Endothelial cell of umbilical vein (primary cell): Measurements from ENCODE around the gene CCBE1.

Experiments used
- EZH2 ChIP-seq: IDR thresholded peaks from 2 replicates; pipeline ENCODE4 v1.6.1; 2012; ENCODE audit warnings: borderline replicate concordance, low read depth, mild to moderate bottlenecking, moderate library complexity, low read length, inconsistent platforms; ENCODE audit not compliant: severe bottlenecking
- FOS ChIP-seq: IDR thresholded peaks from 2 replicates; pipeline ENCODE4 v1.6.1; 2011; ENCODE audit warnings: mild to moderate bottlenecking, low read length, moderate library complexity, borderline replicate concordance; ENCODE audit not compliant: insufficient read depth
- GATA2 ChIP-seq: IDR thresholded peaks from 2 replicates; pipeline ENCODE4 v1.7.0; 2011; ENCODE audit warnings: low read depth, mild to moderate bottlenecking, moderate library complexity, mixed read lengths, low read length; ENCODE audit not compliant: insufficient read length, insufficient read depth
- JUN ChIP-seq: IDR thresholded peaks from 2 replicates; pipeline ENCODE4 v1.6.1; 2011; ENCODE audit warnings: borderline replicate concordance, low read depth; ENCODE audit not compliant: insufficient read length, insufficient read depth
- POLR2A ChIP-seq: IDR thresholded peaks from 2 replicates; pipeline ENCODE4 v1.6.1; 2012; ENCODE audit warnings: low read depth, mild to moderate bottlenecking, control low read depth, low read length
- POLR2AphosphoS5 ChIP-seq: IDR thresholded peaks from 2 replicates; pipeline ENCODE4 v1.6.1; 2012; ENCODE audit warnings: low read depth, mild to moderate bottlenecking, control low read depth, low read length, moderate library complexity; ENCODE audit not compliant: insufficient read depth
- TF ChIP-seq, protein P1 (sequence below), 2 donors: IDR thresholded peaks; 1 replicate in 1 of 2; 2 replicates in 1 of 2; pipeline ENCODE4 v1.5.1; 2011; ENCODE audit warnings: low read length in 2 of 2, mild to moderate bottlenecking in 2 of 2, moderate library complexity in 2 of 2, control low read depth in 1 of 2, inconsistent platforms in 1 of 2, low read depth in 1 of 2; ENCODE audit not compliant: insufficient read depth in 1 of 2; ENCODE audit errors: extremely low read depth in 1 of 2

DNA sequence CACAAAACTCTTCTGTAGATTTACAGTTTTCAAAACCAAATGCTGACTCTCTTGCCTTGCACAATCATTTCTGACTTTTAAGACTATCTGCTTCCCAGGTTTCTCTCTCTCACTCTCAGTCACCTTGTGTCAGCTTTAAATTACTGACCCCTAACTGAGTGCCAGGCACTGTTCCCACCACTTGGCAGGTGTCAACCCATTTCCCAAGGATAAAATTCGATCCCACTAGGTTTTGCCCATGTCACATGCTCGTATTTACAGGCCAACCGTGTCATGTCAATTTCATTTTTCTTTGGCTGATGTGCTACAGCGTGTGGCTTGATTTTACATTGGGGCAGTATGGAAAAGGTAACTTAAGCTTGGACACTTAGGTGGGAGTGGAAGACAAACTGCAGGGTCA, 312.0 kb downstream of the CCBE1 start:
- TF ChIP-seq POLR2A (no peak), FOS (no peak), JUN (no peak), EZH2 (no peak), GATA2 (no peak), POLR2AphosphoS5 (no peak)
- TF ChIP-seq, protein P1, sequence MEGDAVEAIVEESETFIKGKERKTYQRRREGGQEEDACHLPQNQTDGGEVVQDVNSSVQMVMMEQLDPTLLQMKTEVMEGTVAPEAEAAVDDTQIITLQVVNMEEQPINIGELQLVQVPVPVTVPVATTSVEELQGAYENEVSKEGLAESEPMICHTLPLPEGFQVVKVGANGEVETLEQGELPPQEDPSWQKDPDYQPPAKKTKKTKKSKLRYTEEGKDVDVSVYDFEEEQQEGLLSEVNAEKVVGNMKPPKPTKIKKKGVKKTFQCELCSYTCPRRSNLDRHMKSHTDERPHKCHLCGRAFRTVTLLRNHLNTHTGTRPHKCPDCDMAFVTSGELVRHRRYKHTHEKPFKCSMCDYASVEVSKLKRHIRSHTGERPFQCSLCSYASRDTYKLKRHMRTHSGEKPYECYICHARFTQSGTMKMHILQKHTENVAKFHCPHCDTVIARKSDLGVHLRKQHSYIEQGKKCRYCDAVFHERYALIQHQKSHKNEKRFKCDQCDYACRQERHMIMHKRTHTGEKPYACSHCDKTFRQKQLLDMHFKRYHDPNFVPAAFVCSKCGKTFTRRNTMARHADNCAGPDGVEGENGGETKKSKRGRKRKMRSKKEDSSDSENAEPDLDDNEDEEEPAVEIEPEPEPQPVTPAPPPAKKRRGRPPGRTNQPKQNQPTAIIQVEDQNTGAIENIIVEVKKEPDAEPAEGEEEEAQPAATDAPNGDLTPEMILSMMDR (IDR thresholded peaks at IDR 0.05; ENCODE audit: extremely low read depth in 1 of 2, insufficient read depth in 1 of 2, low read depth in 1 of 2, low read length in 2 of 2): no peak
